IMR-90 (cell line): ENCODE data around the gene NAPB. TPM values are rescaled to one million over a fixed set of nuclear protein-coding genes. Genes with fewer than 3 reads are reported as not detected.

ENCODE experiments used
- ATAC-seq: fragments of 200-7000 bp; cut with Tn5 transposase; 2 replicates; pipeline ENCODE4 v1.9.1; 2020; ENCODE audit warnings: low read depth, mild to moderate bottlenecking, moderate library complexity
- BruUV-seq: library from RNA; stranded (reverse); fragments of 400-500 nt; replicated peaks from 2 replicates; lab custom pipeline; 2021; lab: Mats Ljungman, UMichigan
- CTCF ChIA-PET: fragments of 300-600 bp; formaldehyde crosslinking; extraction: SDS; loops from one replicate; lab custom pipeline; 2021; ENCODE audit warnings: antibody characterized with exemption; lab: Yijun Ruan, JAX
- POLR2A ChIA-PET: fragments of 300-600 bp; sonication (Branson Sonifier 250); formaldehyde crosslinking; loops from one replicate; lab custom pipeline; 2022; ENCODE audit warnings: antibody characterized with exemption; ENCODE audit not compliant: unreplicated experiment; lab: Charles Lee
- DNase-seq: peaks from one replicate; pipeline ENCODE4 v3.0.0; 2013
- H2AFZ ChIP-seq: replicated peaks from 2 replicates; pipeline ENCODE3; 2013; ENCODE audit warnings: low read length, mild to moderate bottlenecking; ENCODE audit not compliant: poor library complexity
- H2AK5ac ChIP-seq: 2 replicates; pipeline ENCODE4 v1.6.1; 2013; ENCODE audit warnings: low read depth, low read length, inconsistent platforms
- H2AK9ac ChIP-seq: replicated peaks from 2 replicates; pipeline ENCODE3; 2013; ENCODE audit warnings: mild to moderate bottlenecking, low read depth, low read length, moderate library complexity; ENCODE audit not compliant: poor library complexity
- H2BK120ac ChIP-seq: 2 replicates; pipeline ENCODE4 v1.6.1; 2013; ENCODE audit warnings: low read depth, low read length, inconsistent platforms
- H2BK15ac ChIP-seq: 3 replicates; pipeline ENCODE4 v1.6.1; 2013; ENCODE audit warnings: low read depth, low read length, inconsistent platforms
- H2BK20ac ChIP-seq: 2 replicates; pipeline ENCODE4 v1.6.1; 2013; ENCODE audit warnings: low read depth, mild to moderate bottlenecking, inconsistent platforms, low read length, moderate library complexity
- H2BK5ac ChIP-seq: 2 replicates; pipeline ENCODE4 v1.6.1; 2013; ENCODE audit warnings: mild to moderate bottlenecking, low read depth, low read length, inconsistent platforms; ENCODE audit not compliant: poor library complexity, severe bottlenecking
- H3K14ac ChIP-seq: replicated peaks from 2 replicates; pipeline ENCODE4 v1.6.1; 2013; ENCODE audit warnings: low read depth, low read length, inconsistent platforms
- H3K18ac ChIP-seq: 2 replicates; pipeline ENCODE4 v1.6.1; 2013; ENCODE audit warnings: low read depth, low read length, control low read depth
- H3K23ac ChIP-seq: 2 replicates; pipeline ENCODE4 v1.6.1; 2013; ENCODE audit warnings: low read depth, low read length, inconsistent platforms
- H3K27ac ChIP-seq: 2 replicates; pipeline ENCODE4 v1.5.1; 2013; ENCODE audit warnings: mild to moderate bottlenecking, control low read depth, low read length; ENCODE audit not compliant: insufficient read depth
- H3K27me3 ChIP-seq: 2 replicates; pipeline ENCODE4 v1.6.1; 2013; ENCODE audit warnings: low read length; ENCODE audit not compliant: control insufficient read depth, insufficient read depth
- H3K36me3 ChIP-seq: 2 replicates; pipeline ENCODE4 v1.6.1; 2013; ENCODE audit warnings: low read length, mixed read lengths; ENCODE audit not compliant: control insufficient read depth, insufficient read depth
- H3K4ac ChIP-seq: 2 replicates; pipeline ENCODE4 v1.6.1; 2013; ENCODE audit warnings: low read depth, low read length, inconsistent platforms
- H3K4me1 ChIP-seq: 2 replicates; pipeline ENCODE4 v1.6.1; 2013; ENCODE audit warnings: low read length, mixed read lengths; ENCODE audit not compliant: control insufficient read depth, insufficient read depth
- H3K4me2 ChIP-seq: 2 replicates; pipeline ENCODE4 v1.6.1; 2013; ENCODE audit warnings: low read depth, mild to moderate bottlenecking, control low read depth, low read length, moderate library complexity
- H3K4me3 ChIP-seq: 2 replicates; pipeline ENCODE4 v1.5.1; 2013; ENCODE audit warnings: low read depth, mild to moderate bottlenecking, control low read depth, low read length, moderate library complexity; ENCODE audit not compliant: insufficient read depth
- H3K56ac ChIP-seq: 2 replicates; pipeline ENCODE4 v1.6.1; 2013; ENCODE audit warnings: low read length, inconsistent platforms; ENCODE audit not compliant: insufficient read depth; ENCODE audit errors: extremely low read depth
- H3K79me1 ChIP-seq, 2 experiments: 2 replicates each; pipeline ENCODE4 v1.6.1; 2013; ENCODE audit warnings: low read length in 2 of 2, inconsistent platforms in 1 of 2, low read depth in 1 of 2
- H3K9ac ChIP-seq: 2 replicates; pipeline ENCODE4 v1.6.1; 2013; ENCODE audit warnings: low read depth, low read length, control low read depth
- H3K9me1 ChIP-seq: 2 replicates; pipeline ENCODE4 v1.6.1; 2013; ENCODE audit warnings: low read length, inconsistent platforms; ENCODE audit not compliant: insufficient read depth
- H3K9me3 ChIP-seq: 2 replicates; pipeline ENCODE4 v1.6.1; 2013; ENCODE audit warnings: low read length; ENCODE audit not compliant: control insufficient read depth, insufficient read depth
- H4K20me1 ChIP-seq: 2 replicates; pipeline ENCODE4 v1.6.1; 2013; ENCODE audit warnings: low read length, inconsistent platforms; ENCODE audit not compliant: insufficient read depth
- H4K5ac ChIP-seq: 2 replicates; pipeline ENCODE4 v1.6.1; 2013; ENCODE audit warnings: mild to moderate bottlenecking, low read depth, low read length, control low read depth
- H4K8ac ChIP-seq, 2 experiments: 2 replicates each; pipeline ENCODE4 v1.6.1; 2013; ENCODE audit warnings: low read depth in 2 of 2, low read length in 2 of 2, control low read depth in 1 of 2, inconsistent platforms in 1 of 2
- H4K91ac ChIP-seq: 2 replicates; pipeline ENCODE4 v1.6.1; 2013; ENCODE audit warnings: low read depth, low read length, inconsistent platforms; ENCODE audit not compliant: insufficient read depth
- BHLHE40 ChIP-seq: fragments of 150-350 bp; IDR thresholded peaks from 2 replicates; pipeline ENCODE4 v1.6.1; 2016; ENCODE audit warnings: mild to moderate bottlenecking, low read depth, low read length
- CHD1 ChIP-seq: IDR thresholded peaks from 2 replicates; pipeline ENCODE4 v1.6.1; 2012; ENCODE audit warnings: low read depth, low read length, improper control_type of control experiment
- FOS ChIP-seq: fragments of 150-350 bp; IDR thresholded peaks from 2 replicates; pipeline ENCODE4 v1.6.1; 2016; ENCODE audit warnings: low read depth, low read length
- MAFK ChIP-seq: IDR thresholded peaks from 2 replicates; pipeline ENCODE4 v1.6.1; 2012; ENCODE audit warnings: low read depth, low read length, improper control_type of control experiment
- MXI1 ChIP-seq: IDR thresholded peaks from 2 replicates; pipeline ENCODE4 v1.6.1; 2012; ENCODE audit warnings: low read depth, mild to moderate bottlenecking, low read length, moderate library complexity, borderline replicate concordance
- NFE2L2 ChIP-seq: fragments of 150-350 bp; IDR thresholded peaks from 2 replicates; pipeline ENCODE4 v1.6.1; 2016; ENCODE audit warnings: low read depth, mild to moderate bottlenecking, low read length
- POLR2A ChIP-seq: IDR thresholded peaks from 2 replicates; pipeline ENCODE4 v1.6.1; 2012; ENCODE audit warnings: mild to moderate bottlenecking, low read depth, low read length
- RAD21 ChIP-seq: IDR thresholded peaks from 2 replicates; pipeline ENCODE4 v1.6.1; 2012; ENCODE audit warnings: low read length, improper control_type of control experiment
- SMC3 ChIP-seq: fragments of 150-350 bp; IDR thresholded peaks from 2 replicates; pipeline ENCODE4 v1.6.1; 2016; ENCODE audit warnings: low read depth, mild to moderate bottlenecking, antibody characterized with exemption, low read length, moderate library complexity
- WGBS, 2 experiments: methylation state at CpG; one replicate each; pipeline versions ENCODE4 v1.1.5 to v1.1.7; 2013; ENCODE audit warnings: missing lambda C conversion rate in 2 of 2; ENCODE audit not compliant: insufficient read length in 1 of 2; ENCODE audit errors: extremely low coverage in 2 of 2; 5-methylcytosine and 5-hydroxymethylcytosine counted together
- dilution Hi-C: fragments of 300-500 bp; cut with HindIII; formaldehyde crosslinking; loops from one replicate; pipeline ENCODE4 v1.14.3; 2018; ENCODE audit warnings: low sequenced_read_pairs; ENCODE audit not compliant: unreplicated experiment
- in situ Hi-C: fragments of 300-500 bp; cut with MboI; formaldehyde crosslinking; loops from 3 replicates; pipeline ENCODE4 v1.14.3; 2019; ENCODE audit warnings: low sequenced_read_pairs, inconsistent platforms, mixed read lengths
- intact Hi-C: fragments of 100-400 bp; cut with micrococcal nuclease; formaldehyde crosslinking; loops from 2 replicates; pipeline ENCODE4 v1.10.0; 2022
- polyA plus RNA-seq, 3 experiments: library from polyadenylated mRNA; depleted of rRNA; stranded (reverse); fragments of >200 nt; gene quantifications; 2 replicates each; pipeline ENCODE4 v1.2.3, GENCODE V29; 2012; ENCODE audit warnings: low replicate concordance in 1 of 3
- total RNA-seq: library from RNA; depleted of rRNA; stranded (reverse); fragments of >200 nt; gene quantifications from 2 replicates; pipeline ENCODE4 v1.2.3, GENCODE V29; 2012
- TF ChIP-seq, protein P1 (sequence below): fragments of 150-350 bp; IDR thresholded peaks from 2 replicates; pipeline ENCODE4 v1.6.1; 2017; ENCODE audit warnings: mild to moderate bottlenecking, antibody characterized with exemption, low read length, low read depth
- TF ChIP-seq, protein P2 (sequence below): conservative IDR thresholded peaks from 2 replicates; pipeline ENCODE4 v1.5.1; 2012; ENCODE audit warnings: mild to moderate bottlenecking, low read depth, low read length, improper control_type of control experiment

Gene NAPB
- total and polyA plus RNA-seq, 2 of the 4 experiments (the other 2 are of a cell fraction) = 4.4 to 5.2 TPM

DNA sequence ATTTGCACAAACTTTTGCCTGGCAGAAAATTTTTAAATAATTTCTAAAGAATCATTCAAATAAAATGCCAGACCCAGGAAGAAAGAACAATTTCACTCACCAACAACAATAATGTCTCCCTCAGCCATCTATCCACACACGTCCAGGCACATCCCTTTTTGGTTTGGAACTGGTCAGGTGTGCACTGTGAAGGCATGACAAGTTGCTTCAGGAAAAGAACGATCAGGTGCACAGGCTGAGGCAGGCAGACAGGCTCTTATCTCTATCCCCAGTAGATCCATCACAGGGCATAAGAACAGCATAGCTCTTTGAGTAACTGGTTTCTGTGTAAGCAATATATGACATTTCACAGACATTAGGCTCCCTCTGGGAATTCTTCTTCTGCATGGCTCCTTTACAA lies 88.8 kb downstream of the NAPB start:
- ATAC-seq (no peak), DNase-seq (no peak)
- no peak overlapping the region for H3K4me2 ChIP-seq
- no peak overlapping the region for H3K56ac ChIP-seq
- CTCF ChIA-PET = interaction anchor here (0.5 kb wide), 1 partner anchor 189 kb away, joined by 3 read pairs; no protein-coding TSS in a partner anchor
- H3K9me1 ChIP-seq = no peaks in the 10 kb centered on the region
- H4K91ac ChIP-seq = no peak overlapping the region
- no CpG with 5 or more reads among the region's 2 CpGs for WGBS, 2 experiments
- no peak overlapping the region for H2BK20ac ChIP-seq
- H3K27ac ChIP-seq = no peak overlapping the region
- H2BK120ac ChIP-seq = no peak overlapping the region
- no peak overlapping the region for H2AK9ac ChIP-seq
- BruUV-seq = no TSS peak
- no peaks in the 10 kb centered on the region for H3K79me1 ChIP-seq
- H3K36me3 ChIP-seq = no peaks in the 10 kb centered on the region
- H4K20me1 ChIP-seq = no peaks in the 10 kb centered on the region
- no peaks in the 10 kb centered on the region for H3K9me3 ChIP-seq
- H4K8ac ChIP-seq = no peak overlapping the region
- H3K9ac ChIP-seq = no peak overlapping the region
- no peak overlapping the region for H2BK5ac ChIP-seq
- no peak overlapping the region for H4K5ac ChIP-seq
- no peak overlapping the region for H2AK5ac ChIP-seq
- intact Hi-C loops = no loop called here
- H3K18ac ChIP-seq = no peak overlapping the region
- no peak overlapping the region for H2BK15ac ChIP-seq
- no peaks in the 10 kb centered on the region for H3K4me1 ChIP-seq
- POLR2A ChIA-PET = no interaction called here
- no peak overlapping the region for H2AFZ ChIP-seq
- in situ Hi-C loops = loop anchor here (25.0 kb wide), 1 partner anchor 995 kb away; no protein-coding TSS in a partner anchor
- H3K4me3 ChIP-seq = no peak overlapping the region
- no peak overlapping the region for H3K4ac ChIP-seq
- no peaks in the 10 kb centered on the region for H3K27me3 ChIP-seq
- TF ChIP-seq, protein P1, sequence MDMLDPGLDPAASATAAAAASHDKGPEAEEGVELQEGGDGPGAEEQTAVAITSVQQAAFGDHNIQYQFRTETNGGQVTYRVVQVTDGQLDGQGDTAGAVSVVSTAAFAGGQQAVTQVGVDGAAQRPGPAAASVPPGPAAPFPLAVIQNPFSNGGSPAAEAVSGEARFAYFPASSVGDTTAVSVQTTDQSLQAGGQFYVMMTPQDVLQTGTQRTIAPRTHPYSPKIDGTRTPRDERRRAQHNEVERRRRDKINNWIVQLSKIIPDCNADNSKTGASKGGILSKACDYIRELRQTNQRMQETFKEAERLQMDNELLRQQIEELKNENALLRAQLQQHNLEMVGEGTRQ = no peak
- TF ChIP-seq, protein P2, sequence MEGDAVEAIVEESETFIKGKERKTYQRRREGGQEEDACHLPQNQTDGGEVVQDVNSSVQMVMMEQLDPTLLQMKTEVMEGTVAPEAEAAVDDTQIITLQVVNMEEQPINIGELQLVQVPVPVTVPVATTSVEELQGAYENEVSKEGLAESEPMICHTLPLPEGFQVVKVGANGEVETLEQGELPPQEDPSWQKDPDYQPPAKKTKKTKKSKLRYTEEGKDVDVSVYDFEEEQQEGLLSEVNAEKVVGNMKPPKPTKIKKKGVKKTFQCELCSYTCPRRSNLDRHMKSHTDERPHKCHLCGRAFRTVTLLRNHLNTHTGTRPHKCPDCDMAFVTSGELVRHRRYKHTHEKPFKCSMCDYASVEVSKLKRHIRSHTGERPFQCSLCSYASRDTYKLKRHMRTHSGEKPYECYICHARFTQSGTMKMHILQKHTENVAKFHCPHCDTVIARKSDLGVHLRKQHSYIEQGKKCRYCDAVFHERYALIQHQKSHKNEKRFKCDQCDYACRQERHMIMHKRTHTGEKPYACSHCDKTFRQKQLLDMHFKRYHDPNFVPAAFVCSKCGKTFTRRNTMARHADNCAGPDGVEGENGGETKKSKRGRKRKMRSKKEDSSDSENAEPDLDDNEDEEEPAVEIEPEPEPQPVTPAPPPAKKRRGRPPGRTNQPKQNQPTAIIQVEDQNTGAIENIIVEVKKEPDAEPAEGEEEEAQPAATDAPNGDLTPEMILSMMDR = no peak
- no peak for TF ChIP-seq SMC3
- TF ChIP-seq FOS = no peak
- no peak for TF ChIP-seq RAD21
- no peak for TF ChIP-seq BHLHE40
- TF ChIP-seq MAFK = no peak
- no peak for TF ChIP-seq CHD1
- TF ChIP-seq MXI1 = no peak
- no peak for TF ChIP-seq POLR2A
- TF ChIP-seq NFE2L2 = no peak
- H3K23ac ChIP-seq = no peak overlapping the region
- H3K14ac ChIP-seq = no peak overlapping the region
- dilution Hi-C loops = no loop called here
